Right atrium auricular region (tissue), 2 donors: ENCODE data around the gene PIM2. TPM values are rescaled to one million over a fixed set of nuclear protein-coding genes. Genes with fewer than 3 reads are reported as not detected.

ENCODE experiments used
- DNase-seq: peaks from one replicate; pipeline ENCODE4 v3.0.0-alpha.2; 2019; ENCODE audit warnings: low spot score
- H3K27ac ChIP-seq, 2 donors: fragments of 200-600 bp; sonication (generic); 1 replicate in 1 of 2; 2 replicates in 1 of 2; pipeline ENCODE4 v1.5.1; 2016 to 2019
- H3K27me3 ChIP-seq, 2 donors: fragments of 200-600 bp; sonication (generic); one replicate each; pipeline versions ENCODE4 v1.5.1 to v1.6.0; 2017 to 2019
- H3K36me3 ChIP-seq: fragments of 200-600 bp; sonication (generic); one replicate; pipeline ENCODE4 v1.5.1; 2016
- H3K4me1 ChIP-seq, 2 donors: fragments of 200-600 bp; sonication (generic); one replicate each; pipeline versions ENCODE4 v1.5.1 to v1.6.0; 2017 to 2019
- H3K4me3 ChIP-seq, 2 donors: fragments of 200-600 bp; sonication (generic); 1 replicate in 1 of 2; 2 replicates in 1 of 2; pipeline ENCODE4 v1.5.1; 2017 to 2019; ENCODE audit warnings: mild to moderate bottlenecking in 1 of 2, moderate library complexity in 1 of 2
- H3K9me3 ChIP-seq, 2 donors: fragments of 200-600 bp; sonication (generic); one replicate each; pipeline ENCODE4 v1.5.1; 2019
- CTCF ChIP-seq, 2 donors: fragments of 200-600 bp; sonication (generic); IDR thresholded peaks; one replicate each; pipeline ENCODE4 v1.5.1; 2019; ENCODE audit warnings: antibody characterized with exemption in 2 of 2
- total RNA-seq, 2 donors: library from RNA; depleted of rRNA; stranded (reverse); fragments of >200 nt; gene quantifications; one replicate each; pipeline ENCODE4 v1.1.0, GENCODE V29; 2016

The PIM2 gene
- total RNA-seq, 2 donors from 2014 or later: 5.4 to 9.1 TPM

DNA sequence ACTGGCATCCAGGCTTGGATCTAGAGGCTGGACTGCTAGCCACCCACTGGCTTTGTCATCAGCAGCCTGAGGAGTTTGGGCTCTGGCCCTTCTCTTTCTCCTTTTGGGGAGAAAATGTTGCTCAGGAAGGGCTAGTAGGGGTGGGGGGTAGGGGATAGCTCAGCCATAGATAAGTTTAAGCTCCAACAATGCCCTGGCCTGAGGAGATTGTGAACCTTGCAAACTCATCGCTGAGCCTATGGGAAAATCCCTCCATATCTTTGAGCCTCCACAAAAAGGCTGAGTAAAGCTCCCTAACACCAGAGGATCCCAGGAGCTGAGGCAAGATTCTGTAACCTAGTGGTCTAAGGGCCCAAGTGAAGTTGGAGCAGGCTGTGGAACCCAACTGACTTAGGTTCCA, 29.8 kb upstream of the PIM2 start:
- no peak for DNase-seq
- Histone ChIP-seq H3K9me3 (no peaks in the 10 kb centered on the region), H3K4me1 (peaks cover 0 to 2% of the 10 kb centered on the region in 2 donors), H3K36me3 (no peaks in the 10 kb centered on the region), H3K4me3 (no peak overlapping the region), H3K27me3 (no peaks in the 10 kb centered on the region), H3K27ac (no peak overlapping the region)
- no peak for TF ChIP-seq CTCF (IDR thresholded peaks at IDR 0.05)

- Histone ChIP-seq H3K4me1 (peaks cover 0 to 5% of the 10 kb centered on the region in 2 donors), H3K4me3 (no peak overlapping the region), H3K9me3 (no peaks in the 10 kb centered on the region), H3K27ac (no peak overlapping the region), H3K27me3 (no peaks in the 10 kb centered on the region), H3K36me3 (no peaks in the 10 kb centered on the region)
- TF ChIP-seq CTCF (IDR thresholded peaks at IDR 0.05): peak; percentile 36 to 79
- DNase-seq: no peak
These were observed 26.9 kb upstream of the PIM2 start for GRCh38 chrX:48945517-48946348.

- no peaks in the 10 kb centered on the region for H3K27me3 ChIP-seq
- peaks cover 0 to 11% of the 10 kb centered on the region in 2 donors for H3K4me1 ChIP-seq
- H3K36me3 ChIP-seq: no peaks in the 10 kb centered on the region
- H3K9me3 ChIP-seq: no peaks in the 10 kb centered on the region
- no peak for TF ChIP-seq CTCF (IDR thresholded peaks at IDR 0.05)
- no peak overlapping the region for H3K4me3 ChIP-seq
- no peak for DNase-seq
- no peak overlapping the region for H3K27ac ChIP-seq
These were observed 24.1 kb upstream of the PIM2 start for GRCh38 chrX:48942895-48943294.

DNA sequence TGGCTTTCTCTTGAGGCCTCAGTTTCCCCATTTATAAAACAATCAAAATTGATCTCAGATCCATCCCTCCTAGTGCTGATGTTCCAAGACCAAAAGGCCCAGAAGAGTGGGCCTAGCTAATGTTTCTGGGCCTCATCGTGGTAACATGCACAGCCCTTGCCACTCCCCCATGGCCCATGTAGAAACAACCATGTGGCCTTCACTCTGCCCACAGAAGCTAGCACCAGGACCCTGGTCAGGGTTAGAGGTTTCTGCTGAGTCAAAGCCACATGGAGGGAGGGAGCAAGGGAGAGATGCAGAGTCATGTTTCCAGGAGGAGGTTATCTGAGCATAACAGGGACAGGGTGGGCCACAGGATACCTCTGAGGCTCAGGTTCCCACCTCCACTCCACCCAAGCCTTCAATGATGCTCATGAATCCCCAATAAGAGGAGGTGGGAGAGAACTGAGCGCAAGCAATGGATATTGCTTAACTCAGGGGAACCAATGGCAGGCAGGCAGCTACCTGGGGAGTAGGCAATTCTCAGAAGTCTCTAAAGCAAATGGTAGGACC, 21.7 kb upstream of the PIM2 start:
- no peaks in the 10 kb centered on the region for H3K9me3 ChIP-seq

GRCh38 chrX:48939524-48940228, 20.9 kb upstream of the PIM2 start:
- Histone ChIP-seq H3K27ac (no peak overlapping the region), H3K4me3 (no peak overlapping the region), H3K9me3 (no peaks in the 10 kb centered on the region), H3K4me1 (peaks cover 0 to 17% of the 10 kb centered on the region in 2 donors), H3K36me3 (peaks cover 8% of the 10 kb centered on the region), H3K27me3 (no peaks in the 10 kb centered on the region)
- DNase-seq: no peak
- no peak for TF ChIP-seq CTCF (IDR thresholded peaks at IDR 0.05)

More for the DNA sequence above, 21.7 kb upstream of the PIM2 start:
- Histone ChIP-seq H3K27ac (no peak overlapping the region), H3K4me1 (peaks cover 0 to 17% of the 10 kb centered on the region in 2 donors), H3K27me3 (no peaks in the 10 kb centered on the region), H3K36me3 (no peaks in the 10 kb centered on the region), H3K4me3 (no peak overlapping the region)
- TF ChIP-seq CTCF (IDR thresholded peaks at IDR 0.05): no peak
- no peak for DNase-seq
